Stimulated activated CD8-positive, alpha-beta memory T cell treated with anti-CD3 and anti-CD28 coated beads, Interleukin-12 subunit alpha, Interleukin-12 subunit beta, amount 100 ng/mL, for 24 hours (primary cell): ENCODE measurements around the gene STRA6.

ENCODE experiments used
- DNase-seq: peaks from one replicate; pipeline ENCODE4 v3.0.0-alpha.2; 2020; ENCODE audit errors: extremely low read depth

STRA6 gene

DNA sequence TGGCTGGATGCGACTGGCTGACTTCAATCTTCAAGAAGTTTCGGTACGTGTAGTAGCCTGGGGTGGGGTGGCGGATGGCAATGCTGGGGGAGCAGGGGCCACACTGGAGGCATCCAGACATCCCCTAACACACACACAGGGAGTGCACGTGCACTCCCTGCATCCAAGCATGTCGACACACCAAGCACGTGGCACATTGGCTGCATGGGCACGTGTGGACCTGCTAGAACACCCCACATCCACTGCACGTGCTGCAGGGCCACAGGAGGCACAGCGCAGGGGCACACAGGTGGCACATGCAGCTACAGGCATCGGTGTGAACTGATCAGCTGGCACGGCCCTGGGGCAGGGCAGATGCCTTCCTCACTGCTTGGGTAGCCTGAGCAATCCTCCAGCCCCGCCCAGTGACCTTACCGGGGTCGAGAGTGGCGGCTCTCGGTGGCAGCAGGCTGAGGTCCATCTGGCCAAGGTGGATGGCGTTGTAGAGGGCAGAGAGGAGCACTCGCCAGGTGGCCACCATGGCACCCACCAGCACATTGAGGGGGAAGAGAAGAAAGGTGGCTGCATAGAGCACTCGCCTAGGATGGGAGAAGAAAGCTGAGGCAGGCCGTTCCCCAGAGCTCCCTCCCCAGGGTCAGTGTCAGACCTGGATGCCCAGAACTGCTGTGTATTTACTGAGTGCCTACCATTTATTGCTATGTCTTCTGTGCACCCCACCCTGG, 21.5 kb downstream of the STRA6 start:
- DNase-seq, result no peak

DNA sequence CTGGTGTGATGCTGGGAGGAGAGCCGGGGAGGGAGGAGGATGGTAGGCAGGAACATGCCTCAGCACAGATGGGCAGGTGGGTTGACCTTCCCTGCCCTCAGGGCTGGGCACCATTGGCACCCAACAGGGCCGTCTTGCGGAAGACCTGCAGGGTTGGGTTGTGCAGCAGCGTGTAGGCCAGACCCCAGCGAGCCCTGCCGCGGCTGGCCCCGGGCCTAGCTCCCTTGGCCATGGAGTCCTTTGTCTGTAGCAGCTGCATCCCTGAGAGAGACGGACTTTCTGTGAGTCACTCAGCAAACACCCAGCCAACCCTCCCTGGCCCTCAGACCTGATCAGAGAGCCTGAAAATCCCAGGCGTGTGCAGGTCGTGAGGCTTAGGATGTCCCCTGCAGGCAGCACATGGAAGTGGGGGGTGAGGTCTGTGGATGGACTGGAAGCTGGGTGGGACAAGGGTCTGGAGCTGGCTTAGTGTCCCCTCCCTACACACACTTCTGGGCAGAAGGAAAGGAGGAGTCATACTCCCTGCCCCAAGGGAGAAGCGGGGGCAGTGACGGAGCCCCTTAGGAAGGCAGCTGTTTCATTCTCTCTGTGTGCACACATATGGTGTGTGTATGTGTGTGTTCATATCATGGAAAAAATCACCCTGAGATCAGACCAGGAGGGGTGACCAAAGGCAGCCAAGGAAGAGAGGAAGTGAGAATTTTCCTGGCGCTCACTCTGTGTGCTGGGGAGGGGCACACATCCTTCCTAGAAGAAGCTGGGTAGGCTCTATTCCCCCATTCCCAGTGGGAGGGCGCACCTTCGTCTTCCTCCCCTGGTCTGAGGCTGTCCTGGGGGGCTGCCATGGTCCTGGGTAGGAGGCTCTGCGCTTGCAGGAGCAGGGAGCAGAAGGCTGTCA, 22.4 kb downstream of the STRA6 start:
- DNase-seq, result no peak

DNA sequence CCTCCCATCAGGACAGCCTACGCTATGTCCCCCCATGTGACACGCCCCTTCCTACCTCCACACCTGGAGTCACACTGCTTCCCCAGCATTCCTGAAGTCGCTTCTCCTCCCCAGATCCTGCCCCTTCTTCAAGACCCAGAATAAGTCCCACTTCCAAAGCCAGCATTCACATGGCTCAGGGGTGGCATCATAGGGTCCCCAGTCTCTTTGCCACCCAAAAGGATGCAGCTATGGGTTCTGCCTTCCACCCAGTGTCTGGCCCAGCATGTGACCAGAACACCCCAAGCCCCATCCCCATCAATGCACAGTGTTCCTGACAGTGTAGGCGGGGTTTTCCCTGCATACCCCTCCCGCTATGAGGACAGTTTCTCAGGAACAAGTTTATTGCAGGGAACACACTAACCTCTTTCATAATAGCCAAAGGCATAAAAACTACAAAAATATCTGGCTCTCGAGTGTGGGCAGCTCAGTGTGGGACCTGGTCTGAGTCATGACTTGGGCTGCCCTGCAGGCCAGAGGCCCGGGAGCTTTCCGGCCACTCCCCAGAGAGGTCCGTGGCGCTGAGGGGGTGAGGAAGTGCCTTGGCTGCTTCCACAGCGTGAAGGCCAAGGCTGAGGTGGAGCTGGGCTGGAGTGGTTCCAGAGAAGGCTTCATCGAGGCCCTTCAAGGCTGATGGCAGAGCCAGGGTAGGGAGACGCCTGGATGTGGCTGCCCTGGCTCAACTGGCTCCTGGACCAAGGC, 23.3 kb downstream of the STRA6 start:
- no peak for DNase-seq

DNA sequence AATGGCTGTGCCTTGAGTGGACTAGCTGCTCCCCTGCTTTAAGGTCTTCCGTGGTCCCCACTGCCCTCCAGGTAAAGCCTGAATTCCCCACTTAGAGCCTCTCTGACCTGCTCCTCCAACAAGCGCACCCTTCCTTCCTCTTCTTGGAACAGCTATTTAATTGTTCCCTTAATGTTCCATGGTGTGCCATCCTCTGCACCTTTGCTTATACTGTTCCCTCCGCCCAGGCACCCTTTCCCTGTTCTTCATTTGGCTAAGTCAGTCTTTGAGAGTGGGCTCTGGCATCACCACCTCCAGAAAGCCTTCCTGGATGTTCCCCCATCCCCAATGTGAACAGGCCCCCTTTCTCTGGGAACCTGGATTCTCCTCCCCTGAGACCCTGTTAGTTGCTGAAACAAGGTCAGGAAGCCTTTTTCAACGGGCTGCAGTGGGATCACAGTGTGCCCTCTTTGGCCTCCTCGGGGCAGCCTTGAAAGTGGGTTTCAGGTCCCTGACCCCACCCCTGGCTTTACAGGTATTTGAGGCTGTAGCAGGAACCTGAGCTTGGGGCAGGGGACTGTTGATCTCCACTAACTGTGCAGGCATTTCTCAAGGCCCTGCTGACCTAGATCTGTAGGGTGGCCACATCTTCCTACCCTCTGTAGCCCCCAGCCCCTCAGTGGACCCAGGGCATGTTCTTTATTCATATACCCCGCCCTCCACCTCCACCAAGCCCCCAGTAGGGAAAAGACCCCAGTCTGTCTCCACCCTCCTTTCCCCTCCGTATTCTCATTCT, 24.1 kb downstream of the STRA6 start:
- no peak for DNase-seq

DNA sequence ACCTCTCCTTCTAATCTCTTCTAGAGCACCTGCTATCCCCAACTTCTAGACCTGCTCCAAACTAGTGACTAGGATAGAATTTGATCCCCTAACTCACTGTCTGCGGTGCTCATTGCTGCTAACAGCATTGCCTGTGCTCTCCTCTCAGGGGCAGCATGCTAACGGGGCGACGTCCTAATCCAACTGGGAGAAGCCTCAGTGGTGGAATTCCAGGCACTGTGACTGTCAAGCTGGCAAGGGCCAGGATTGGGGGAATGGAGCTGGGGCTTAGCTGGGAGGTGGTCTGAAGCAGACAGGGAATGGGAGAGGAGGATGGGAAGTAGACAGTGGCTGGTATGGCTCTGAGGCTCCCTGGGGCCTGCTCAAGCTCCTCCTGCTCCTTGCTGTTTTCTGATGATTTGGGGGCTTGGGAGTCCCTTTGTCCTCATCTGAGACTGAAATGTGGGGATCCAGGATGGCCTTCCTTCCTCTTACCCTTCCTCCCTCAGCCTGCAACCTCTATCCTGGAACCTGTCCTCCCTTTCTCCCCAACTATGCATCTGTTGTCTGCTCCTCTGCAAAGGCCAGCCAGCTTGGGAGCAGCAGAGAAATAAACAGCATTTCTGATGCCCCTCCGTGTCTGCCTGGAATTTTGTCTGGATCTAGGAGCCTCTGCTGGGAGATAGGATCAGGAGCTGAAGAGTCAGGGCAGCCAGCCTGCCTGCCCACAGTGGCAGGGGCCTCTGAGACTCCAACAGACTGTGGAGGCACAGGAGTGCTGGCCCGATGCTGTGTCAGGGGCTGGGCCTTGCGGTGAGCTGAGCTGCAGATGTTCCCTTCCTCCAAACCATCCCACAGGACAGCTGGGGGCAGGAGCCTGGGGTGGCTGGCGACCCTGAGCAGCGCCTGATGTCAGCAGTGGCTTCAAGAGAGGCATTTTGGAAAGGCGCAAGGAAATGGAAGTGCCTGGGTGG, 26.0 kb downstream of the STRA6 start:
- DNase-seq, result no peak

DNA sequence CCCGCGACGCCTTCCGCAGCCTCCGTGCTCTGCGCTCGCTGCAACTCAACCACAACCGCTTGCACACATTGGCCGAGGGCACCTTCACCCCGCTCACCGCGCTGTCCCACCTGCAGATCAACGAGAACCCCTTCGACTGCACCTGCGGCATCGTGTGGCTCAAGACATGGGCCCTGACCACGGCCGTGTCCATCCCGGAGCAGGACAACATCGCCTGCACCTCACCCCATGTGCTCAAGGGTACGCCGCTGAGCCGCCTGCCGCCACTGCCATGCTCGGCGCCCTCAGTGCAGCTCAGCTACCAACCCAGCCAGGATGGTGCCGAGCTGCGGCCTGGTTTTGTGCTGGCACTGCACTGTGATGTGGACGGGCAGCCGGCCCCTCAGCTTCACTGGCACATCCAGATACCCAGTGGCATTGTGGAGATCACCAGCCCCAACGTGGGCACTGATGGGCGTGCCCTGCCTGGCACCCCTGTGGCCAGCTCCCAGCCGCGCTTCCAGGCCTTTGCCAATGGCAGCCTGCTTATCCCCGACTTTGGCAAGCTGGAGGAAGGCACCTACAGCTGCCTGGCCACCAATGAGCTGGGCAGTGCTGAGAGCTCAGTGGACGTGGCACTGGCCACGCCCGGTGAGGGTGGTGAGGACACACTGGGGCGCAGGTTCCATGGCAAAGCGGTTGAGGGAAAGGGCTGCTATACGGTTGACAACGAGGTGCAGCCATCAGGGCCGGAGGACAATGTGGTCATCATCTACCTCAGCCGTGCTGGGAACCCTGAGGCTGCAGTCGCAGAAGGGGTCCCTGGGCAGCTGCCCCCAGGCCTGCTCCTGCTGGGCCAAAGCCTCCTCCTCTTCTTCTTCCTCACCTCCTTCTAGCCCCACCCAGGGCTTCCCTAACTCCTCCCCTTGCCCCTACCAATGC, 27.1 kb downstream of the STRA6 start:
- DNase-seq, result no peak

DNA sequence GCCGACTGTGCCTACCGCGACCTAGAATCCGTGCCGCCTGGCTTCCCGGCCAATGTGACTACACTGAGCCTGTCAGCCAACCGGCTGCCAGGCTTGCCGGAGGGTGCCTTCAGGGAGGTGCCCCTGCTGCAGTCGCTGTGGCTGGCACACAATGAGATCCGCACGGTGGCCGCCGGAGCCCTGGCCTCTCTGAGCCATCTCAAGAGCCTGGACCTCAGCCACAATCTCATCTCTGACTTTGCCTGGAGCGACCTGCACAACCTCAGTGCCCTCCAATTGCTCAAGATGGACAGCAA, 27.7 kb downstream of the STRA6 start:
- DNase-seq, result no peak

DNA sequence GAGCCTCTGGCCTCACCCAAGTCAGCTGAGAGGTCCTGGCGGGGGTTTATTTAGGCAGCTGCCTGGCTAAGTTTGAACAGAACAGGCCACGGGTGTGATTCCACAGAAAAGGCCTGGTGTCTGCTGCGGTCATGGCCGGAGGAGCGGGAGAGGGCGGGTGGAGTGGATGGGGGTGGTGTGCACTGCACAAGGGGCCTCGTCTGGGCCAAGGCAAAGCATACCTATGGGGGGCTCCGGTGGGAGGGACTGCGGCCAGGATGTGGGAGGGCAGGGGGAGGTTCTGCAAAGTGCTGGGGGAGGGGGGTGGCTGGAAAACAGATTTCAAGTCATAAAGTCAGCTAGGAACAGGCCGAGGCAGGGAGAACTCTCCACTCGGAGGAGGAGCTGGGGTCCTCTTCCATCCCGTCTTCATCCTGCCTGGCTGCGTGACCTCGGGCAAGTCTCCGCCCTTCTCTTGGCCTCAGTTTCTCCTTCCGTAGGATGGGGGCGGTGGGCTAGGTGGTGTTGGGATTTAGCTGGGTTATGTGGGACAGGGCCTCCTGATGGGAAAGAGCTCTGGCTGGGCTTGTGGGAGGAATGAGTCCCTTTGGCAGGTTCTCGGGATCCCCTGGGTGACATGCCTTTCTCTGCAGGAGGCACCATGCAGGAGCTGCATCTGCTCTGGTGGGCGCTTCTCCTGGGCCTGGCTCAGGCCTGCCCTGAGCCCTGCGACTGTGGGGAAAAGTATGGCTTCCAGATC, 28.2 kb downstream of the STRA6 start:
- DNase-seq, result no peak

DNA sequence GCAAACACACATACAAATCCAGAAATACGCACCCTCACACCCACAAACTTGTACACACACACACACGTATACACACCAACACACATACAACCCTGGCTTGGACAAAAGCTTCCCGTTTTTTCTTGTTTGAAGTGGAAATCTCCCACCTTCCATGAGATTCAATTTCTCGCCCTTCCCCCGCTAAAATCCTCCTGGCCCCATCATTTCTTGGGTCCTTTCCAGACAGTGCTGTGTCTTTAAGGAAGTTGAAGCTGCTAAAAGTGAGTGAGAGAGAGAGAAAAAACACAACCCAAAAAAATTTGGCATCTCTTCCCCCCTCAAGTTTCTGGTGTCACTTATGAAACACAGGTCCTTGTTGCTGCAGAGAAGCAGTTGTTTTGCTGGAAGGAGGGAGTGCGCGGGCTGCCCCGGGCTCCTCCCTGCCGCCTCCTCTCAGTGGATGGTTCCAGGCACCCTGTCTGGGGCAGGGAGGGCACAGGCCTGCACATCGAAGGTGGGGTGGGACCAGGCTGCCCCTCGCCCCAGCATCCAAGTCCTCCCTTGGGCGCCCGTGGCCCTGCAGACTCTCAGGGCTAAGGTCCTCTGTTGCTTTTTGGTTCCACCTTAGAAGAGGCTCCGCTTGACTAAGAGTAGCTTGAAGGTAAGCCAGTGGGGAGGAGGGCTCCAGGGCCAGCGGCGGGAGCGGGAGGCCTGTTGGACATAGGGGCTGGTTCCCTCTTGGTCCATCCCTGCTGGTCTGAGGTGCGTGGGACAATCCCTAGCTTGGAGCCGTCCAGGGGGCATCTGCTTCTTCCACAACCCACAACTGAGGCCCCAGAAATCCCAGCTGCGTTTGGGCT, 29.0 kb downstream of the STRA6 start, which contains the start of gene ISLR:
Gene ISLR (plus strand): TSS at position 331 of the 839 bp plus-strand sequence. CDS start 1,149 bp downstream, outside the sequence.
- no peak for DNase-seq

DNA sequence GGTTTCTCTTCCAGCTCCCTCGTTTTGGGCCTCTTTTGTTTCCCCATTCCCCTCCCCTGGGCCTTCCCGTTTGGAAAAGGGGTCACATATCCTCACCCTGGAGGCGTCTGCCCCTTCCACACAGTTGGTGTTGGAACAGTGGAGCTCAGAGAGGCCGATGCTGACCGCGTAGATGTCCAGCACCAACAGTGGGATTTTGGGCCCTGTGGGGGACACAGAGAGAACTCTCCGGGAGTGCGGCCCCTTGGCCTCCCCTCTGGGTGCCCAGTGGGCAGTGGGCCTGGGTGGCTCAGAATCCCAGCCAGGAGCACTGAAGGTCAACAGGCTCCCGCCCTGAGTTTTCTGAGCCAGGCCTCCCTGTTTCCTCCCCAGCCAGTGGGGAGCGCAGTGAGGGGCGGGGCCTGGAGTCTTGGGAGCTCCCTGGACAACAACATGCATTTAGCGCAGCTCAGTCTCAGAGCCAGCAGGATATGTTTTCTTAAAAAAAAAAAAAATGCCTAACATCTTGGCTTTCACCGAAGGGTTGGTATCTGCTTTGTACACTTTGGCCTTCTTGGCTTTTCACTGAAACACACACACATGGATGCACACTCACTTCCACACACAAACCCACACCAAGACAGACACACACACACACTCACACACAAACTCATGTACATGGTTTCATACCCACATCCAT, 29.7 kb downstream of the STRA6 start:
- DNase-seq, result no peak

DNA sequence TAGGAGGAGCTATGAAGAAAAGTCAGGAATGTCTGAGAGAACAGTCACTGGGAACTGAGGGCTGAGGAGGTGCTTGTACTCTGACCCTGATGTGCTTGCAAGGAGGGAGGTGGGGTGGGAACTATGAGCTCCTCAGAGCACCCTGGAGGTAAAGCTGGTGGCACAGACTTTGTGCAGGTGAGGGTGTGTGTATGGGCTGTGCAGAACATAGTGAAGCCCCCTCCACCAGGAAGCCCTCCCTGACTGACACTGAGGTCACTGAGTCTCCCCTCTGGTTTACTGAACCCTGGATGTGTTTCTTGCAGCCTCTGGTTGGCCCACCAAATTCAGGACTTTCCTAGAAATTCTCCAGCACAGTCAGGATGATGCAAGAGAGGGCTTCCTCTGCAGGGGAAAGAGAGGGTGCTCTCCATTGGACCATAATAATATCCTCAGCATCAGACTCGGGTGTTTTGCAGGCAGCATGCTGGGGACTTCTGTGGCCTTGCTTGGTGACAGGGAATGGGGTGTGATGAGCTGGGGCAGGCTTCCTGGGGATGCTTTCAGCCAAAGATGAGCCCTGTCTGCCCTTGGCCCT, 30.5 kb downstream of the STRA6 start:
- no peak for DNase-seq

DNA sequence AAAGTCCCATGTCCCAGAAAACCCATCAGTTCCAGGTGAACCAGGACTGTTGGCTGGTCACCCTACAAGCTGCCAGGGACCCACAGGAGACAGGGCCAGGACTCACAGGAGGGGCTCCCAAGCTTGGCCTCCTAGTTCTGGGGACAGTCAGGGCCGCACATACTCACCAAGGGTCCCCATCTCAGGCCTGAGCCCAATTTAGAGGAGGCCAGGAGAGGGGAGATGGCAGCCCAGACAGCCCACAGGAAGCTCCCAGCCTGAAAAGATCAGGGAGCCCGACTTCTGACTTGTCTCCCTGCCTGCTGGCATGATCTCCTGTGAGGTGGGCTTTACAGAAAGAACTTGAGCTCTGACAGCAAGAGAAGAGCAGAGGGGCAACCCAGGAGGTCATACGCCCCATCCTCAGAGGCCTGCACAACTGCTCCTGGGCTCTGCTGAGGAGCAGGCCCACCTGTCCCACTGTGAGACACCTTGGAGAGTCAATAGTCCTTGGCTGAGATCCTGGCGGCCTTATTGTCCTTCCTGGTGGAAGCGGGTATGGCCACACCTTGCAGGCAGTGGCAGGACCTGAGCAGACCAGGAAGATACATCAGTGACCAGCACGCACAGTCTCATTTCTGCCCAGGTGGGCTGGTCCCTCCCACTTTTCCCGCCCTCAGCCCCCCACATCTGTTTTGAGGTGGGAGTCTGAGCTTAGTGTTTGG, 31.6 kb downstream of the STRA6 start:
- DNase-seq, result no peak

DNA sequence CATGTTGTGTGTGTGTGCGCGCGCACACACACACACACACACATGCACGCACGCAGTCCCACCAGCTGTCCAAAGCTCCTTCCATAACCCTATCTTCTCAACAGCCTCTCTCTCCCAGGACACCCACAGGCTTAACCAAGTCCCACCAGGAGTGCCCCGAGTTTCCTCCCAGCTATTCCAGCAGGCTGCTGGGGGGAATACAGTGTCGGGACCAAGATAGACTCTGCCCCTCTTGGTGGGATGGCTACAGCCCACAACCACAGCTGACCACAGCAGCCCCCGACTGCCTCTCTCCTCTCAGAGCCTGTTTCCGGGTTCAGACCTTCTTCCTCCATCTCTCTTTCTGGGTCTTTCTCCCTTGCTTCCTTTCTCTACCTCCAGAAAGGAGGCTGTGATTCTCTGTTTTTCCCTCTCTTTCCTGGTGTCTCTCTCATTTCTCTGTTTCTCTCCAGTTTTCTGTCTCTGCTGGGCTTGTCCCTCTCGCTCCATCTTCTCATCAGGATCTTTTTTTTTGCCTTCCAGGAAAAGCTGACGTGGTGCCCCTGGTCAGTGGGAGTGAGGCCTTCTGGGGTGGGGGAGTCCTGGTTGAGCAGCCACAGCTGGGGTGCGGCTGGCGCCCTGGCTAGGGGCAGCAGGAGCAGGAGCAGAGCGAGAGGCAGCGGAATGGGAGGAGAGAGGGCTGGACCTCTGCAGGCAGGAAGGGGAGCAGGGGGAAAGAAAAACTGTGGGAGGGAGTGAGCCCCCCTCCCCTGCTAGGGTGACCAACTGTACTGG, 32.3 kb downstream of the STRA6 start:
- no peak for DNase-seq

DNA sequence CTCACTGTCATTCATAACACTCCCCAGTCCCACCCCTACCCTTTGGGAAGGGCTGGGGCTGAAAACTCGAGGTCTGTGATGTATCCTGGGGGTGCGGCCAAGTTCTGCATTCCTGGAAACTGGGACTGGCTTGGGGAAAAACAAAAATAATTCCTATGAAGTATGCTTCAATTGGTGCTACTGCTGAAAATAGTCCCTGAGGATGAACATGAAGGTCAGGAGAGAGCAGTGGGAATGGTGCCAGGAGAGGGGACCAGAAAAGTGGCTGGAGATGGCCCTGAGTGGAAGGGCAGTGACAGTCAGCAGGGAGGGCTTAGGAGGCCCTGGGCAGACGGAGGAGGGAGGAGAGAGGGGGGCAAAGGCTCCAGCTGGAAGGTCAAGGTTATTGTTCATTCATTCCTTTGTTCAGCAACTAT, 33.9 kb downstream of the STRA6 start:
- DNase-seq, result no peak

DNA sequence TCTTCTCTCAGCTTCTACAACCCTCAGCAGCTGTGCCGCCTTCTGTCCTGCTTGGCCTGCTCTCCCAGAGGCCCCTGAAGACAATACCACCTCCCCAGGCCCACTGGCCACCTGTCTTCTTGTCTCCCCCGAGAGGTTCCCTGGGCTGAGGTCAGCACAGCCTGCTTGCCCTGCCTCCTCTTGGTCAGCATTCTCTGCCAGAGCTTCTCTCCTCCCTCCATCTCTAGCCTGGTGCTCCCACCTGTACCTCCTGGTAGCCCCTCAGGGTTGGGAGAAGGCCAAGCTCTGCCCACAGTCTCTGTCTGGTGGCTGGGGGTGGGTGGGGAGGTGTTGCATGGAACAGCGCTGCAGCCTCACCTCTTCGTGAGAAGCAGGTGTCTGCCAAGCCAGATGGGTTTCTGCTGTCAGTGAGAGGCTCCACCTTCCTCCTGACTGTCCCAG, 34.7 kb downstream of the STRA6 start:
- DNase-seq, result no peak
